HG03460 (cell line): ENCODE measurements around the gene CDKN2D.
"Not testable (repeated sequence)": the region's sequence is repeated elsewhere in the genome, so short reads cannot be mapped to it uniquely, and the experiment has no call there.

ENCODE experiments used
- ATAC-seq: cut with Tn5 transposase; IDR thresholded peaks from one replicate; pipeline ENCODE4 v1.9.1; 2021; ENCODE audit not compliant: unreplicated experiment

Gene CDKN2D

GRCh38 chr19:10552510-10553053 lies 16.2 kb downstream of the CDKN2D start:
- ATAC-seq, result no peak

GRCh38 chr19:10551698-10552301 lies 17.0 kb downstream of the CDKN2D start:
- no peak for ATAC-seq

- not testable (repeated sequence) for ATAC-seq
Measured at GRCh38 chr19:10551006-10551405, 17.8 kb downstream of the CDKN2D start.

GRCh38 chr19:10550336-10550735 lies 18.4 kb downstream of the CDKN2D start:
- ATAC-seq, result no peak

GRCh38 chr19:10549733-10550132 lies 19.0 kb downstream of the CDKN2D start:
- ATAC-seq, result no peak

GRCh38 chr19:10548746-10549276 lies 20.0 kb downstream of the CDKN2D start:
- ATAC-seq, result no peak

- no peak for ATAC-seq
Measured at GRCh38 chr19:10546817-10547216, 22.0 kb downstream of the CDKN2D start.

GRCh38 chr19:10544753-10545251 lies 24.0 kb downstream of the CDKN2D start:
- no peak for ATAC-seq

GRCh38 chr19:10544242-10544752 lies 24.5 kb downstream of the CDKN2D start:
- peak; percentile 17 for ATAC-seq

GRCh38 chr19:10543420-10544241 lies 25.1 kb downstream of the CDKN2D start, which contains the start of gene ATG4D:
Gene ATG4D, plus strand, starts transcription at chr19:10543904. Its CDS starts 187 bp downstream, at chr19:10544091.
- ATAC-seq, result peak; percentile 66

GRCh38 chr19:10543059-10543419 lies 25.7 kb downstream of the CDKN2D start:
- ATAC-seq, result no peak

GRCh38 chr19:10539016-10539415 lies 29.8 kb downstream of the CDKN2D start:
- ATAC-seq, result not testable (repeated sequence)

GRCh38 chr19:10538204-10538983 lies 30.4 kb downstream of the CDKN2D start:
- no peak for ATAC-seq

- ATAC-seq, result no peak
Measured at GRCh38 chr19:10537668-10538067, 31.1 kb downstream of the CDKN2D start.

GRCh38 chr19:10535613-10536012 lies 33.2 kb downstream of the CDKN2D start:
- no peak for ATAC-seq

- ATAC-seq, result no peak
Measured at GRCh38 chr19:10533646-10534386, 35.0 kb downstream of the CDKN2D start.

GRCh38 chr19:10532457-10532856 lies 36.3 kb downstream of the CDKN2D start:
- no peak for ATAC-seq

GRCh38 chr19:10526887-10527286 lies 41.9 kb downstream of the CDKN2D start:
- not testable (repeated sequence) for ATAC-seq

GRCh38 chr19:10525636-10526035 lies 43.1 kb downstream of the CDKN2D start:
- no peak for ATAC-seq

GRCh38 chr19:10523135-10523636 lies 45.6 kb downstream of the CDKN2D start:
- ATAC-seq, result no peak
